IMR-90 (cell line): ENCODE results near the gene RNF212. TPM values are rescaled to one million over a fixed set of nuclear protein-coding genes. Genes with fewer than 3 reads are reported as not detected.

Source experiments
- ATAC-seq: fragments of 200-7000 bp; cut with Tn5 transposase; 2 replicates; pipeline ENCODE4 v1.9.1; 2020; ENCODE audit warnings: low read depth, mild to moderate bottlenecking, moderate library complexity
- BruUV-seq: library from RNA; stranded (reverse); fragments of 400-500 nt; replicated peaks from 2 replicates; lab custom pipeline; 2021; lab: Mats Ljungman, UMichigan
- CTCF ChIA-PET: fragments of 300-600 bp; formaldehyde crosslinking; extraction: SDS; loops from one replicate; lab custom pipeline; 2021; ENCODE audit warnings: antibody characterized with exemption; lab: Yijun Ruan, JAX
- POLR2A ChIA-PET: fragments of 300-600 bp; sonication (Branson Sonifier 250); formaldehyde crosslinking; loops from one replicate; lab custom pipeline; 2022; ENCODE audit warnings: antibody characterized with exemption; ENCODE audit not compliant: unreplicated experiment; lab: Charles Lee
- DNase-seq: peaks from one replicate; pipeline ENCODE4 v3.0.0; 2013
- H2AFZ ChIP-seq: replicated peaks from 2 replicates; pipeline ENCODE3; 2013; ENCODE audit warnings: low read length, mild to moderate bottlenecking; ENCODE audit not compliant: poor library complexity
- H2AK5ac ChIP-seq: 2 replicates; pipeline ENCODE4 v1.6.1; 2013; ENCODE audit warnings: low read depth, low read length, inconsistent platforms
- H2AK9ac ChIP-seq: replicated peaks from 2 replicates; pipeline ENCODE3; 2013; ENCODE audit warnings: mild to moderate bottlenecking, low read depth, low read length, moderate library complexity; ENCODE audit not compliant: poor library complexity
- H2BK120ac ChIP-seq: 2 replicates; pipeline ENCODE4 v1.6.1; 2013; ENCODE audit warnings: low read depth, low read length, inconsistent platforms
- H2BK15ac ChIP-seq: 3 replicates; pipeline ENCODE4 v1.6.1; 2013; ENCODE audit warnings: low read depth, low read length, inconsistent platforms
- H2BK20ac ChIP-seq: 2 replicates; pipeline ENCODE4 v1.6.1; 2013; ENCODE audit warnings: low read depth, mild to moderate bottlenecking, inconsistent platforms, low read length, moderate library complexity
- H2BK5ac ChIP-seq: 2 replicates; pipeline ENCODE4 v1.6.1; 2013; ENCODE audit warnings: mild to moderate bottlenecking, low read depth, low read length, inconsistent platforms; ENCODE audit not compliant: poor library complexity, severe bottlenecking
- H3K14ac ChIP-seq: replicated peaks from 2 replicates; pipeline ENCODE4 v1.6.1; 2013; ENCODE audit warnings: low read depth, low read length, inconsistent platforms
- H3K18ac ChIP-seq: 2 replicates; pipeline ENCODE4 v1.6.1; 2013; ENCODE audit warnings: low read depth, low read length, control low read depth
- H3K23ac ChIP-seq: 2 replicates; pipeline ENCODE4 v1.6.1; 2013; ENCODE audit warnings: low read depth, low read length, inconsistent platforms
- H3K27ac ChIP-seq: 2 replicates; pipeline ENCODE4 v1.5.1; 2013; ENCODE audit warnings: mild to moderate bottlenecking, control low read depth, low read length; ENCODE audit not compliant: insufficient read depth
- H3K27me3 ChIP-seq: 2 replicates; pipeline ENCODE4 v1.6.1; 2013; ENCODE audit warnings: low read length; ENCODE audit not compliant: control insufficient read depth, insufficient read depth
- H3K36me3 ChIP-seq: 2 replicates; pipeline ENCODE4 v1.6.1; 2013; ENCODE audit warnings: low read length, mixed read lengths; ENCODE audit not compliant: control insufficient read depth, insufficient read depth
- H3K4ac ChIP-seq: 2 replicates; pipeline ENCODE4 v1.6.1; 2013; ENCODE audit warnings: low read depth, low read length, inconsistent platforms
- H3K4me1 ChIP-seq: 2 replicates; pipeline ENCODE4 v1.6.1; 2013; ENCODE audit warnings: low read length, mixed read lengths; ENCODE audit not compliant: control insufficient read depth, insufficient read depth
- H3K4me2 ChIP-seq: 2 replicates; pipeline ENCODE4 v1.6.1; 2013; ENCODE audit warnings: low read depth, mild to moderate bottlenecking, control low read depth, low read length, moderate library complexity
- H3K4me3 ChIP-seq: 2 replicates; pipeline ENCODE4 v1.5.1; 2013; ENCODE audit warnings: low read depth, mild to moderate bottlenecking, control low read depth, low read length, moderate library complexity; ENCODE audit not compliant: insufficient read depth
- H3K56ac ChIP-seq: 2 replicates; pipeline ENCODE4 v1.6.1; 2013; ENCODE audit warnings: low read length, inconsistent platforms; ENCODE audit not compliant: insufficient read depth; ENCODE audit errors: extremely low read depth
- H3K79me1 ChIP-seq, 2 experiments: 2 replicates each; pipeline ENCODE4 v1.6.1; 2013; ENCODE audit warnings: low read length in 2 of 2, inconsistent platforms in 1 of 2, low read depth in 1 of 2
- H3K9ac ChIP-seq: 2 replicates; pipeline ENCODE4 v1.6.1; 2013; ENCODE audit warnings: low read depth, low read length, control low read depth
- H3K9me1 ChIP-seq: 2 replicates; pipeline ENCODE4 v1.6.1; 2013; ENCODE audit warnings: low read length, inconsistent platforms; ENCODE audit not compliant: insufficient read depth
- H3K9me3 ChIP-seq: 2 replicates; pipeline ENCODE4 v1.6.1; 2013; ENCODE audit warnings: low read length; ENCODE audit not compliant: control insufficient read depth, insufficient read depth
- H4K20me1 ChIP-seq: 2 replicates; pipeline ENCODE4 v1.6.1; 2013; ENCODE audit warnings: low read length, inconsistent platforms; ENCODE audit not compliant: insufficient read depth
- H4K5ac ChIP-seq: 2 replicates; pipeline ENCODE4 v1.6.1; 2013; ENCODE audit warnings: mild to moderate bottlenecking, low read depth, low read length, control low read depth
- H4K8ac ChIP-seq, 2 experiments: 2 replicates each; pipeline ENCODE4 v1.6.1; 2013; ENCODE audit warnings: low read depth in 2 of 2, low read length in 2 of 2, control low read depth in 1 of 2, inconsistent platforms in 1 of 2
- H4K91ac ChIP-seq: 2 replicates; pipeline ENCODE4 v1.6.1; 2013; ENCODE audit warnings: low read depth, low read length, inconsistent platforms; ENCODE audit not compliant: insufficient read depth
- BHLHE40 ChIP-seq: fragments of 150-350 bp; IDR thresholded peaks from 2 replicates; pipeline ENCODE4 v1.6.1; 2016; ENCODE audit warnings: mild to moderate bottlenecking, low read depth, low read length
- CEBPB ChIP-seq: IDR thresholded peaks from 2 replicates; pipeline ENCODE4 v1.6.1; 2012; ENCODE audit warnings: low read depth, low read length, improper control_type of control experiment
- CHD1 ChIP-seq: IDR thresholded peaks from 2 replicates; pipeline ENCODE4 v1.6.1; 2012; ENCODE audit warnings: low read depth, low read length, improper control_type of control experiment
- MAFK ChIP-seq: IDR thresholded peaks from 2 replicates; pipeline ENCODE4 v1.6.1; 2012; ENCODE audit warnings: low read depth, low read length, improper control_type of control experiment
- MAZ ChIP-seq: IDR thresholded peaks from 2 replicates; pipeline ENCODE4 v1.6.1; 2012; ENCODE audit warnings: low read depth, mild to moderate bottlenecking, low read length, improper control_type of control experiment, moderate library complexity, borderline replicate concordance
- MXI1 ChIP-seq: IDR thresholded peaks from 2 replicates; pipeline ENCODE4 v1.6.1; 2012; ENCODE audit warnings: low read depth, mild to moderate bottlenecking, low read length, moderate library complexity, borderline replicate concordance
- NFE2L2 ChIP-seq: fragments of 150-350 bp; IDR thresholded peaks from 2 replicates; pipeline ENCODE4 v1.6.1; 2016; ENCODE audit warnings: low read depth, mild to moderate bottlenecking, low read length
- RCOR1 ChIP-seq: IDR thresholded peaks from 2 replicates; pipeline ENCODE4 v1.6.1; 2012; ENCODE audit warnings: mild to moderate bottlenecking, low read length, improper control_type of control experiment; ENCODE audit not compliant: insufficient replicate concordance
- RFX5 ChIP-seq: IDR thresholded peaks from 2 replicates; pipeline ENCODE4 v1.8.0; 2012; ENCODE audit warnings: low read depth, mild to moderate bottlenecking, low read length, moderate library complexity
- SMC3 ChIP-seq: fragments of 150-350 bp; IDR thresholded peaks from 2 replicates; pipeline ENCODE4 v1.6.1; 2016; ENCODE audit warnings: low read depth, mild to moderate bottlenecking, antibody characterized with exemption, low read length, moderate library complexity
- WGBS, 2 experiments: methylation state at CpG; one replicate each; pipeline versions ENCODE4 v1.1.5 to v1.1.7; 2013; ENCODE audit warnings: missing lambda C conversion rate in 2 of 2; ENCODE audit not compliant: insufficient read length in 1 of 2; ENCODE audit errors: extremely low coverage in 2 of 2; 5-methylcytosine and 5-hydroxymethylcytosine counted together
- dilution Hi-C: fragments of 300-500 bp; cut with HindIII; formaldehyde crosslinking; loops from one replicate; pipeline ENCODE4 v1.14.3; 2018; ENCODE audit warnings: low sequenced_read_pairs; ENCODE audit not compliant: unreplicated experiment
- in situ Hi-C: fragments of 300-500 bp; cut with MboI; formaldehyde crosslinking; loops from 3 replicates; pipeline ENCODE4 v1.14.3; 2019; ENCODE audit warnings: low sequenced_read_pairs, inconsistent platforms, mixed read lengths
- intact Hi-C: fragments of 100-400 bp; cut with micrococcal nuclease; formaldehyde crosslinking; loops from 2 replicates; pipeline ENCODE4 v1.10.0; 2022
- polyA plus RNA-seq, 3 experiments: library from polyadenylated mRNA; depleted of rRNA; stranded (reverse); fragments of >200 nt; gene quantifications; 2 replicates each; pipeline ENCODE4 v1.2.3, GENCODE V29; 2012; ENCODE audit warnings: low replicate concordance in 1 of 3
- total RNA-seq: library from RNA; depleted of rRNA; stranded (reverse); fragments of >200 nt; gene quantifications from 2 replicates; pipeline ENCODE4 v1.2.3, GENCODE V29; 2012
- TF ChIP-seq, protein P1 (sequence below): fragments of 150-350 bp; IDR thresholded peaks from 2 replicates; pipeline ENCODE4 v1.6.1; 2016; ENCODE audit warnings: low read depth, mild to moderate bottlenecking, low read length, moderate library complexity, borderline replicate concordance
- TF ChIP-seq, protein P2 (sequence below): conservative IDR thresholded peaks from 2 replicates; pipeline ENCODE4 v1.5.1; 2012; ENCODE audit warnings: mild to moderate bottlenecking, low read depth, low read length, improper control_type of control experiment
- TF ChIP-seq, protein P3 (sequence below): fragments of 150-350 bp; IDR thresholded peaks from 2 replicates; pipeline ENCODE4 v1.6.1; 2017; ENCODE audit warnings: mild to moderate bottlenecking, antibody characterized with exemption, low read length, low read depth

RNF212 gene
- total and polyA plus RNA-seq, 2 of the 4 experiments (the other 2 are of a cell fraction): under 0.01 to 0.51 TPM

GRCh38 chr4:1151541-1151940 is 38.2 kb upstream of the RNF212 start:
- no peak overlapping the region for H2BK120ac ChIP-seq
- dilution Hi-C loops: no loop called here

More at GRCh38 chr4:1151541-1151940, 38.2 kb upstream of the RNF212 start:
- Histone ChIP-seq H3K27ac (no peak overlapping the region), H2BK5ac (no peak overlapping the region), H3K14ac (no peak overlapping the region), H2BK15ac (no peak overlapping the region), H2AFZ (no peak overlapping the region), H4K20me1 (no peaks in the 10 kb centered on the region; the same call in 1 of the 2 replicates), H3K36me3 (no peaks in the 10 kb centered on the region), H3K9ac (no peak overlapping the region), H3K27me3 (peaks cover 58% of the 10 kb centered on the region), H3K18ac (no peak overlapping the region), H3K9me3 (peaks cover 8% of the 10 kb centered on the region; the same call in 1 of the 2 replicates), H3K56ac (no peak overlapping the region), H3K9me1 (peaks cover 3% of the 10 kb centered on the region; the same call in 1 of the 2 replicates), H2AK9ac (no peak overlapping the region), H2BK20ac (no peak overlapping the region), H3K4me2 (no peak overlapping the region), H4K5ac (no peak overlapping the region), H4K91ac (no peak overlapping the region), H3K23ac (no peak overlapping the region), H3K4me3 (no peak overlapping the region), H4K8ac (no peak overlapping the region), H3K4me1 (peaks cover 1% of the 10 kb centered on the region; the same call in 1 of the 2 replicates), H3K4ac (no peak overlapping the region), H2AK5ac (no peak overlapping the region), H3K79me1 (no peaks in the 10 kb centered on the region)
- intact Hi-C loops: no loop called here
- in situ Hi-C loops: loop anchor here (25.0 kb wide), 1 partner anchor 486 kb away; no protein-coding TSS in a partner anchor
- no peak for ATAC-seq
- no peak for DNase-seq
- ChIA-PET POLR2A (no interaction called here), CTCF (no interaction called here)
- TF ChIP-seq MAFK (no peak), RCOR1 (no peak), CHD1 (no peak), SMC3 (no peak), NFE2L2 (no peak), RFX5 (no peak), CEBPB (no peak), BHLHE40 (no peak), MXI1 (no peak), MAZ (no peak)
- TF ChIP-seq, protein P1, sequence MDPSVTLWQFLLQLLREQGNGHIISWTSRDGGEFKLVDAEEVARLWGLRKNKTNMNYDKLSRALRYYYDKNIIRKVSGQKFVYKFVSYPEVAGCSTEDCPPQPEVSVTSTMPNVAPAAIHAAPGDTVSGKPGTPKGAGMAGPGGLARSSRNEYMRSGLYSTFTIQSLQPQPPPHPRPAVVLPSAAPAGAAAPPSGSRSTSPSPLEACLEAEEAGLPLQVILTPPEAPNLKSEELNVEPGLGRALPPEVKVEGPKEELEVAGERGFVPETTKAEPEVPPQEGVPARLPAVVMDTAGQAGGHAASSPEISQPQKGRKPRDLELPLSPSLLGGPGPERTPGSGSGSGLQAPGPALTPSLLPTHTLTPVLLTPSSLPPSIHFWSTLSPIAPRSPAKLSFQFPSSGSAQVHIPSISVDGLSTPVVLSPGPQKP: no peak
- TF ChIP-seq, protein P2, sequence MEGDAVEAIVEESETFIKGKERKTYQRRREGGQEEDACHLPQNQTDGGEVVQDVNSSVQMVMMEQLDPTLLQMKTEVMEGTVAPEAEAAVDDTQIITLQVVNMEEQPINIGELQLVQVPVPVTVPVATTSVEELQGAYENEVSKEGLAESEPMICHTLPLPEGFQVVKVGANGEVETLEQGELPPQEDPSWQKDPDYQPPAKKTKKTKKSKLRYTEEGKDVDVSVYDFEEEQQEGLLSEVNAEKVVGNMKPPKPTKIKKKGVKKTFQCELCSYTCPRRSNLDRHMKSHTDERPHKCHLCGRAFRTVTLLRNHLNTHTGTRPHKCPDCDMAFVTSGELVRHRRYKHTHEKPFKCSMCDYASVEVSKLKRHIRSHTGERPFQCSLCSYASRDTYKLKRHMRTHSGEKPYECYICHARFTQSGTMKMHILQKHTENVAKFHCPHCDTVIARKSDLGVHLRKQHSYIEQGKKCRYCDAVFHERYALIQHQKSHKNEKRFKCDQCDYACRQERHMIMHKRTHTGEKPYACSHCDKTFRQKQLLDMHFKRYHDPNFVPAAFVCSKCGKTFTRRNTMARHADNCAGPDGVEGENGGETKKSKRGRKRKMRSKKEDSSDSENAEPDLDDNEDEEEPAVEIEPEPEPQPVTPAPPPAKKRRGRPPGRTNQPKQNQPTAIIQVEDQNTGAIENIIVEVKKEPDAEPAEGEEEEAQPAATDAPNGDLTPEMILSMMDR: no peak
- TF ChIP-seq, protein P3, sequence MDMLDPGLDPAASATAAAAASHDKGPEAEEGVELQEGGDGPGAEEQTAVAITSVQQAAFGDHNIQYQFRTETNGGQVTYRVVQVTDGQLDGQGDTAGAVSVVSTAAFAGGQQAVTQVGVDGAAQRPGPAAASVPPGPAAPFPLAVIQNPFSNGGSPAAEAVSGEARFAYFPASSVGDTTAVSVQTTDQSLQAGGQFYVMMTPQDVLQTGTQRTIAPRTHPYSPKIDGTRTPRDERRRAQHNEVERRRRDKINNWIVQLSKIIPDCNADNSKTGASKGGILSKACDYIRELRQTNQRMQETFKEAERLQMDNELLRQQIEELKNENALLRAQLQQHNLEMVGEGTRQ: no peak
- WGBS, 2 experiments: 60% methylated on average over 1 of the region's 6 CpGs; no CpG with 5 or more reads in 1 of the 2 experiments
- BruUV-seq: no TSS peak
